HG02623 (cell line): ENCODE results near the gene SEMA3E.

ENCODE experiments used
- ATAC-seq: cut with Tn5 transposase; IDR thresholded peaks from one replicate; pipeline ENCODE4 v1.9.1; 2021; ENCODE audit warnings: moderate library complexity; ENCODE audit not compliant: unreplicated experiment

Gene SEMA3E

GRCh38 chr7:83366629-83367028 is 282.3 kb downstream of the SEMA3E start:
- no peak for ATAC-seq

GRCh38 chr7:83365746-83366145 is 283.2 kb downstream of the SEMA3E start:
- ATAC-seq, result no peak

GRCh38 chr7:83362871-83363550 is 285.9 kb downstream of the SEMA3E start:
- no peak for ATAC-seq

- no peak for ATAC-seq
Measured at GRCh38 chr7:83359108-83359507, 289.8 kb downstream of the SEMA3E start.

- no peak for ATAC-seq
Measured at GRCh38 chr7:83355143-83355542, 293.8 kb downstream of the SEMA3E start.

GRCh38 chr7:83347945-83348444 is 300.9 kb downstream of the SEMA3E start:
- ATAC-seq, result no peak

- ATAC-seq, result no peak
Measured at GRCh38 chr7:83339907-83340306, 309.0 kb downstream of the SEMA3E start.

GRCh38 chr7:83338277-83338950 is 310.5 kb downstream of the SEMA3E start:
- no peak for ATAC-seq

GRCh38 chr7:83337050-83337449 is 311.9 kb downstream of the SEMA3E start:
- no peak for ATAC-seq

GRCh38 chr7:83326223-83326622 is 322.7 kb downstream of the SEMA3E start:
- ATAC-seq, result no peak

- no peak for ATAC-seq
Measured at GRCh38 chr7:83325083-83325482, 323.9 kb downstream of the SEMA3E start.

- no peak for ATAC-seq
Measured at GRCh38 chr7:83324596-83324995, 324.3 kb downstream of the SEMA3E start.

GRCh38 chr7:83321011-83321410 is 327.9 kb downstream of the SEMA3E start:
- no peak for ATAC-seq

- ATAC-seq, result no peak
Measured at GRCh38 chr7:83313931-83314330, 335.0 kb downstream of the SEMA3E start.
